ENCODE results near the gene GSK3B. TPM values are rescaled to one million over a fixed set of nuclear protein-coding genes. Genes with fewer than 3 reads are reported as not detected.

GSK3B gene
- polyA plus RNA-seq, 1 donor = 31.4 TPM

DNA sequence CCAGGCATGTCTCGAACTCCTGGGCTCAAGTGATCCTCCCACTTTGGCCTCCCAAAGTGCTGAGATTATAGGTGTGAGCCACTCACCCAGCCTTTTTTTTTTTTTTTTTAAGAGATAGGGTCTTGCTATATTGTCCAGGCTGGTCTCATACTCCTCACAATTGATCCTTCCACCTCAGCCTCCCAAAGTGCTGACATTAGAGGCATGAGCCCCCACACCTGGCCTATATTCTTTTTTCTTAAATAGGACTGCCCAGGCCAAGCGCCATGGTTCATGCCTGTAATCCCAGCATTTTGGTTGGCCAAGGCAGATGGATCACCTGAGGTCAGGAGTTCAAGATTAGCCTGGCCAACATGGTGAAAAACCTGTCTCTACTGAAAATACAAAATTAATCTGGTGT lies 299.8 kb downstream of the GSK3B start:
- Histone ChIP-seq H3K4me3 (ENCODE audit: low read length) (no peak overlapping the region), H3K27ac (ENCODE audit: low read length) (peak overlapping the region; percentile 90), H3K36me3 (ENCODE audit: control insufficient read depth, insufficient read depth, low read length) (peaks cover 14% of the 10 kb centered on the region), H3K27me3 (ENCODE audit: control insufficient read depth, insufficient read depth, low read length) (no peaks in the 10 kb centered on the region), H3K4me1 (ENCODE audit: control insufficient read depth, insufficient read depth, low read length) (peaks cover 29% of the 10 kb centered on the region), H3K9me3 (ENCODE audit: control insufficient read depth, low read depth, low read length) (no peaks in the 10 kb centered on the region)
- no peak for DNase-seq
- WGBS (ENCODE audit: insufficient coverage, low lambda C conversion rate) = no CpG with 5 or more reads among the region's 2 CpGs

DNA sequence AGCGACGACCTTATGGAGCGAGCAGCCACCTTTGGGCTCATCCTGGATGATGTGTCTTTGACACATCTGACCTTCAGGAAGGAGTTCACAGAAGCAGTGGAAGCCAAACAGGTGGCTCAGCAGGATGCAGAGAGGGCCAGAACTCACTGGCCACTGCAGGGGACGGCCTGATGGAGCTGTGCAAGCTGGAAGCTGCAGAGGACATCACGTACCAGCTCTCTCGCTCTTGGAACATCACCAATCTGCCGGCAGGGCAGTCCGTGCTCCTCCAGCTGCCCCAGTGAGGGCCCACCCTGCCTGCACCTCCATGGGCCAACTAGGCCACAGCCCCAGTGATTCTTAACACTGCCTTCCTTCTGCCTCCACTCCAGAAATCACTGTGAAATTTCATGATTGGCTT lies 302.0 kb downstream of the GSK3B start:
- no peak for DNase-seq
- H3K9me3 ChIP-seq (ENCODE audit: control insufficient read depth, low read depth, low read length) = no peaks in the 10 kb centered on the region
- H3K27me3 ChIP-seq (ENCODE audit: control insufficient read depth, insufficient read depth, low read length) = no peaks in the 10 kb centered on the region
- H3K4me3 ChIP-seq (ENCODE audit: low read length) = no peak overlapping the region
- H3K36me3 ChIP-seq (ENCODE audit: control insufficient read depth, insufficient read depth, low read length) = peaks cover 16% of the 10 kb centered on the region
- peaks cover 34% of the 10 kb centered on the region for H3K4me1 ChIP-seq (ENCODE audit: control insufficient read depth, insufficient read depth, low read length)
- no CpG with 5 or more reads among the region's 8 CpGs for WGBS (ENCODE audit: insufficient coverage, low lambda C conversion rate)
- H3K27ac ChIP-seq (ENCODE audit: low read length) = no peak overlapping the region

DNA sequence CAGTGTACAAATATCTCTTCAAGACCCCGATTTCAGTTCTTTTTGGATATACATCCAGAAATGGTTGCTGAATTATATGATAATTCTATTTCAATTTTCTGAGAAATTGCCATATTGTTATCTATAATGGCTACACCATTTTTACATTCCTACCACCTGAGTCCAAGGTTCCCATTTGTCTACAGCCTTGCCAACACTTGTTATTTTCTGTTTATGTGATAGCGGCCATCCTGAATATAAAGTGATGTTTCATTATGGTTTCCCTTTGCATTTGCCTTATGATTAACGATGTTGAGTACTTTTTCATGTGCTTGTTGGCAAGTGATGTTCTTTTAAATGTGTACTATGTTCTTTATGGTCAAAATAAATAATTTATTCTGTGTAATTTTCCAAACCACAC lies 303.9 kb downstream of the GSK3B start:
- H3K36me3 ChIP-seq (ENCODE audit: control insufficient read depth, insufficient read depth, low read length) = peaks cover 16% of the 10 kb centered on the region
- H3K4me3 ChIP-seq (ENCODE audit: low read length) = no peak overlapping the region
- H3K9me3 ChIP-seq (ENCODE audit: control insufficient read depth, low read depth, low read length) = no peaks in the 10 kb centered on the region
- no peaks in the 10 kb centered on the region for H3K27me3 ChIP-seq (ENCODE audit: control insufficient read depth, insufficient read depth, low read length)
- no peak for DNase-seq
- WGBS (ENCODE audit: insufficient coverage, low lambda C conversion rate) = no CpG with 5 or more reads among the region's 3 CpGs
- peaks cover 28% of the 10 kb centered on the region for H3K4me1 ChIP-seq (ENCODE audit: control insufficient read depth, insufficient read depth, low read length)
- no peak overlapping the region for H3K27ac ChIP-seq (ENCODE audit: low read length)

DNA sequence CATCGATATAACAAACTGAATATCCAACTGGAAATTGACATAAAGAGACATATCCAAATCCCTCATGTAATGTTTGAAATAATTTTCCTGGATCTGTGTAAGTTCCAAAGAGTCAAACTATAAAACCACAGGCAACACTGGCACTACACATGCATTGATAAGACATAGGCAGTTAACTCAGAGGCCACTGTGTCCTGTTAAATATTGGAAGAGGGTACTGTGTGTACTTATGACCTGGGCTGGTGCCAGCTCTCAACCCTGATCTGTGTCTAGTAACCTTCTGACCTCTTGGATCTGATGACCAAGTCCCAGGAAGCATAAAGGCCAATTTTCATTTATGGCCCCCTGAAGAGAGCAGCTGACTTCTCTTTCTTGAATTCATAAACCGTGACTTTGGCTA lies 307.8 kb downstream of the GSK3B start:
- no CpG with 5 or more reads among the region's 2 CpGs for WGBS (ENCODE audit: insufficient coverage, low lambda C conversion rate)
- Histone ChIP-seq H3K4me1 (ENCODE audit: control insufficient read depth, insufficient read depth, low read length) (peaks cover 27% of the 10 kb centered on the region), H3K4me3 (ENCODE audit: low read length) (no peak overlapping the region), H3K27me3 (ENCODE audit: control insufficient read depth, insufficient read depth, low read length) (no peaks in the 10 kb centered on the region), H3K9me3 (ENCODE audit: control insufficient read depth, low read depth, low read length) (no peaks in the 10 kb centered on the region), H3K27ac (ENCODE audit: low read length) (peak overlapping the region; percentile 63), H3K36me3 (ENCODE audit: control insufficient read depth, insufficient read depth, low read length) (peaks cover 6% of the 10 kb centered on the region)
- peak; percentile 26 to 76 for DNase-seq

DNA sequence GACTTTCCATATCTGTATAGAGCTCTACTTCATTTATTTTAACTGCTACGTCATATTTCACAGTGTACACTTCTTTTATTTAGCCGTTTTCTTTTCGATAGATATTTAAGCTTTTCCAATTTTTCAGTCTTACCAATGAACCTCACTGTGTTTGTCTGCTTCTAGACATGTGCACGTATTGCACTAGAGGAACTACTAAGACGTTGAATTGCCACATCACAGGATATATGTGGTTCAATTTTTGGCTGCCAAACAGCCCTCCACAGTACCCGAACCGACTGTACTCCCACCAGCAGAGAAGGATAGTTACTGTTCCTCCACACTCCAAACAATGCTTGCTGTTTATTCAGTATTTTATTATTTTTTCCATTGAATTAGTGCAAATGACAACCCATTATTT lies 310.4 kb downstream of the GSK3B start:
- peak overlapping the region; percentile 95 for H3K27ac ChIP-seq (ENCODE audit: low read length)
- peaks cover 2% of the 10 kb centered on the region for H3K36me3 ChIP-seq (ENCODE audit: control insufficient read depth, insufficient read depth, low read length)
- H3K27me3 ChIP-seq (ENCODE audit: control insufficient read depth, insufficient read depth, low read length) = no peaks in the 10 kb centered on the region
- peak overlapping the region; percentile 8 for H3K4me3 ChIP-seq (ENCODE audit: low read length)
- 85% methylated on average over 4 of the region's 7 CpGs for WGBS (ENCODE audit: insufficient coverage, low lambda C conversion rate)
- DNase-seq = no peak
- no peaks in the 10 kb centered on the region for H3K9me3 ChIP-seq (ENCODE audit: control insufficient read depth, low read depth, low read length)
- peaks cover 42% of the 10 kb centered on the region for H3K4me1 ChIP-seq (ENCODE audit: control insufficient read depth, insufficient read depth, low read length)

DNA sequence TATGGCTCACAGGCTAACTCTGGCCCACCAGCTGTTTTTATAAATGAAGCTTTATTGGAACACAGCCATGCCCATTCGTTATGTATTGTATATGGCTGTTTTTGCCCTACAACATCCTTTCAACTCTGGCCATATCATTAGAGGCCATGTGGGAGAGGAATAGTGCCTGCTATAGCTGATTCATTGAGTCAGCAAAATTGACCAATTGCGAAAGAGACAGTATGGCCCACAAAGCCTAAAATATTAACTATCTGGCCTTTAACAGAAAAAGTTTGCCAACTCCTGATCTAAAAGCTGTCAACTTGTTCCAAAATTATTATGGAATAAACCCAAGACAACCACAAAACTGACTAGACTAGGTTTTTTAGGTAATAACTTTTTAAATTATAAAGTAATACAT lies 311.0 kb downstream of the GSK3B start:
- WGBS (ENCODE audit: insufficient coverage, low lambda C conversion rate) = 100% methylated on average over 1 of the region's 2 CpGs
- Histone ChIP-seq H3K4me1 (ENCODE audit: control insufficient read depth, insufficient read depth, low read length) (peaks cover 40% of the 10 kb centered on the region), H3K36me3 (ENCODE audit: control insufficient read depth, insufficient read depth, low read length) (peaks cover 2% of the 10 kb centered on the region), H3K4me3 (ENCODE audit: low read length) (peak overlapping the region; percentile 58), H3K27ac (ENCODE audit: low read length) (peak overlapping the region; percentile 95), H3K27me3 (ENCODE audit: control insufficient read depth, insufficient read depth, low read length) (no peaks in the 10 kb centered on the region), H3K9me3 (ENCODE audit: control insufficient read depth, low read depth, low read length) (no peaks in the 10 kb centered on the region)
- DNase-seq = peak in 1 of 2 donors; percentile 35

DNA sequence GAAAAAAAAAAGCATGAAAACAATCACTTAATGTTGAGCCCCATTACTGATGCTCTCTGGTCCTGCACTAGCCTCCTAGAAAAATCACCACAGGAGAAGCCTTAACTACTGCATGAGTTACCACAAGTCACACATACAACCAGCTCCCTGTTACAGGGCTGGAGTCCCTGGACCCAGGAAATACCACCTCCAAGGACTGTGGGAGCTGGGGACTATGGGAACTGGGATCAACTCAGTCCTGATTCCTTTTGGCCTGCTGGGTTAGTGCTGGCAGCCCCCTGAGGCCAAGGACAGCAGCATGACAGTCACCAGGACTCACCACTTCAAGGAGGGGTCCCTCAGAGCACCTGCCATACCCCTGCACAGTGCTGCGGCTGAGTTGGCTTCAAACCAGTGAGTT lies 311.8 kb downstream of the GSK3B start:
- Histone ChIP-seq H3K4me1 (ENCODE audit: control insufficient read depth, insufficient read depth, low read length) (peaks cover 39% of the 10 kb centered on the region), H3K27me3 (ENCODE audit: control insufficient read depth, insufficient read depth, low read length) (no peaks in the 10 kb centered on the region), H3K36me3 (ENCODE audit: control insufficient read depth, insufficient read depth, low read length) (no peaks in the 10 kb centered on the region), H3K4me3 (ENCODE audit: low read length) (peak overlapping the region; percentile 58), H3K9me3 (ENCODE audit: control insufficient read depth, low read depth, low read length) (no peaks in the 10 kb centered on the region), H3K27ac (ENCODE audit: low read length) (peak overlapping the region; percentile 95)
- no CpG with 5 or more reads among the region's 1 CpG for WGBS (ENCODE audit: insufficient coverage, low lambda C conversion rate)
- DNase-seq = peak in 1 of 2 donors; percentile 64

DNA sequence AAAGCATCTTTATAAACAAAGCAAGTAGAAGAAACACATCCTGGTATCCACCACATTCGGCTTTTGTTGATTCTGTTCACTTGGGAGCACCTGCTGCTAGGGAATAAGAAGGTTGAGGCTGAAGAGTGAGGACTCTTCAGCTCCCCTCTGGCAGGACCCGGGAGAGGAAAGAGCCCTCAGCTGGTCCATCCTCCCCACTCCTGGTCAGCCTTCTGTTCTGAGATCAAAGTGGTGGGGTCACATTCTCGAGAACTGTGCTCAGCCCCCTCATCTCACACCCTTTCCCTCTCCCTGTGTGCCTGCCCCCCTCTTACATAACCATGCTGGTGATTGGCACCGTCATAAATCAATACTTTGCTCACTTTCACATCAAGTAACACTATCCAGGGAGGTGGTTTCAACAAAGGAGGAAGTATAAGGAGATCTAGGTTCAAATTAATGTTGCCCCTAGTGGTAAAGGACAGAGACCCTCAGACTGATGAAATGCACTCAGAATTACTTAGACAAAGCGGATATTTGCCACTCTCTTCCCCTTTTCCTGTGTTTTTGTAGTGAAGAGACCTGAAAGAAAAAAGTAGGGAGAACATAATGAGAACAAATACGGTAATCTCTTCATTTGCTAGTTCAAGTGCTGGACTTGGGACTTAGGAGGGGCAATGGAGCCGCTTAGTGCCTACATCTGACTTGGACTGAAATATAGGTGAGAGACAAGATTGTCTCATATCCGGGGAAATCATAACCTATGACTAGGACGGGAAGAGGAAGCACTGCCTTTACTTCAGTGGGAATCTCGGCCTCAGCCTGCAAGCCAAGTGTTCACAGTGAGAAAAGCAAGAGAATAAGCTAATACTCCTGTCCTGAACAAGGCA lies 312.7 kb downstream of the GSK3B start, which contains the start of gene NR1I2:
NR1I2 (plus strand) TSS at position 772 of the 869 bp plus-strand sequence.
- H3K27ac ChIP-seq (ENCODE audit: low read length) = peak within 1 kb of the TSS; percentile 95
- H3K36me3 ChIP-seq (ENCODE audit: control insufficient read depth, insufficient read depth, low read length) = no peaks in the 10 kb centered on the region
- peak; percentile 83 to 94 for DNase-seq
- 71% methylated on average over 1 of the region's 10 CpGs for WGBS (ENCODE audit: insufficient coverage, low lambda C conversion rate)
- H3K4me3 ChIP-seq (ENCODE audit: low read length) = peak within 1 kb of the TSS; percentile 58
- H3K4me1 ChIP-seq (ENCODE audit: control insufficient read depth, insufficient read depth, low read length) = peaks cover 31% of the 10 kb centered on the region
- peaks cover 2% of the 10 kb centered on the region for H3K9me3 ChIP-seq (ENCODE audit: control insufficient read depth, low read depth, low read length)
- H3K27me3 ChIP-seq (ENCODE audit: control insufficient read depth, insufficient read depth, low read length) = no peaks in the 10 kb centered on the region

DNA sequence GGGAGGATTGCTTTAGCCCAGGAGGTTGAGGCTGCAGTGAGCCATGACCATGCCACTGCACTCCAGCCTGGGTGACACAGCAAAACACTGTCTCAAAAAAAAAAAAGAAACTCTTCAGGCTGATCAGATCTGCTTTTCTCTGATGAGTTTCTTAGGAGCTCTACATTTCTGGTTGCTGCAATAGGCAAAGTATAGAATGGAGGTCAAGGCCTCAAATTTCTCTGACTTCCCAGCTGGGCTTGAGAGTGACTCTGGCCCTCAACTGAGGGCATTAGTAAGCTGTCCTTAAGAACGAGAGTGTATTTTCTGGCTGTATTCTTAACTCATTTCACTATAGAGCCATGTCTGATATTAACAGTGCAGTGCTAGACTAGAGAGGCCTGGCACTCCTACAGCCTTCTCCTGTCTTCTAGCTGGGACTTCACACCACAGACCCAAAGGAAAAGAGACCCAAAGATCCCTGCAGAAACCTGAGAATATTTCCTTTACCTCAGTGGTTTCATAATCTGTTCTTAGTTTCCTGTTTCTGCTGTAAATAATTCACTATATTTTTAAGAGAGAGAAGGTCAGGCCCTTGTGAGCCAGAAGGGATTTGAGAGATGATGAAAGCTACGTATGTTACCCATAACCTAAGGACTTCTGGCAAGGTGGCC lies 314.4 kb downstream of the GSK3B start:
- H3K27me3 ChIP-seq (ENCODE audit: control insufficient read depth, insufficient read depth, low read length) = no peaks in the 10 kb centered on the region
- WGBS (ENCODE audit: insufficient coverage, low lambda C conversion rate) = no CpG with 5 or more reads among the region's 2 CpGs
- no peaks in the 10 kb centered on the region for H3K36me3 ChIP-seq (ENCODE audit: control insufficient read depth, insufficient read depth, low read length)
- H3K4me3 ChIP-seq (ENCODE audit: low read length) = no peak overlapping the region
- peak in 1 of 2 donors; percentile 20 for DNase-seq
- H3K27ac ChIP-seq (ENCODE audit: low read length) = peak overlapping the region; percentile 95
- H3K4me1 ChIP-seq (ENCODE audit: control insufficient read depth, insufficient read depth, low read length) = peaks cover 24% of the 10 kb centered on the region
- H3K9me3 ChIP-seq (ENCODE audit: control insufficient read depth, low read depth, low read length) = peaks cover 8% of the 10 kb centered on the region

DNA sequence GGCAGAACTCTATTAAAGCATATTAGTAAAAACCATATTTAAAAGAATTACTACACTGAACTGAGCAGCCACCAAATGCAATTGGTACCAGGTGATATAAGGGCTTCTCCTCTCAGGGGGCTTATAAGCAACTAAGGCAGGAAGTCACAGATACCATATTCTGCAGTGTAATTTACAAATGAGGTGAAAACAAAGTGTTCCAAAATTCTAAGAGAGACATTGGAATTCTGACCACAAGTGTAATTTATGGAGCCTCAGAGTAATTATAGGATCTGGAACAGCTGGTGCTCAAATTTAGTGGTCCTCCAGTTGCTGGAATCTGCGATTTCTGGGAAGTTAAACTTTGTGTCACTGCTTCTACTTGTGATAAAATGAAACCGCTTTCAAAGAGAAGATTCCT lies 315.4 kb downstream of the GSK3B start:
- no peaks in the 10 kb centered on the region for H3K27me3 ChIP-seq (ENCODE audit: control insufficient read depth, insufficient read depth, low read length)
- no CpG with 5 or more reads among the region's 2 CpGs for WGBS (ENCODE audit: insufficient coverage, low lambda C conversion rate)
- DNase-seq = no peak
- H3K4me1 ChIP-seq (ENCODE audit: control insufficient read depth, insufficient read depth, low read length) = peaks cover 22% of the 10 kb centered on the region
- no peak overlapping the region for H3K4me3 ChIP-seq (ENCODE audit: low read length)
- H3K36me3 ChIP-seq (ENCODE audit: control insufficient read depth, insufficient read depth, low read length) = no peaks in the 10 kb centered on the region
- H3K27ac ChIP-seq (ENCODE audit: low read length) = no peak overlapping the region
- H3K9me3 ChIP-seq (ENCODE audit: control insufficient read depth, low read depth, low read length) = peaks cover 8% of the 10 kb centered on the region

Measured in large intestine (tissue), 3 donors.